GM12872 (cell line): ENCODE measurements around the gene FAM221B.

Source experiments
- TF ChIP-seq, protein P1 (sequence below): IDR thresholded peaks from 3 replicates; pipeline ENCODE4 v1.5.1; 2011; ENCODE audit warnings: low read depth, mild to moderate bottlenecking, low read length, moderate library complexity; ENCODE audit not compliant: insufficient read depth

Gene FAM221B

GRCh38 chr9:35836595-35836994 is 8.1 kb upstream of the FAM221B start:
- TF ChIP-seq, protein P1, sequence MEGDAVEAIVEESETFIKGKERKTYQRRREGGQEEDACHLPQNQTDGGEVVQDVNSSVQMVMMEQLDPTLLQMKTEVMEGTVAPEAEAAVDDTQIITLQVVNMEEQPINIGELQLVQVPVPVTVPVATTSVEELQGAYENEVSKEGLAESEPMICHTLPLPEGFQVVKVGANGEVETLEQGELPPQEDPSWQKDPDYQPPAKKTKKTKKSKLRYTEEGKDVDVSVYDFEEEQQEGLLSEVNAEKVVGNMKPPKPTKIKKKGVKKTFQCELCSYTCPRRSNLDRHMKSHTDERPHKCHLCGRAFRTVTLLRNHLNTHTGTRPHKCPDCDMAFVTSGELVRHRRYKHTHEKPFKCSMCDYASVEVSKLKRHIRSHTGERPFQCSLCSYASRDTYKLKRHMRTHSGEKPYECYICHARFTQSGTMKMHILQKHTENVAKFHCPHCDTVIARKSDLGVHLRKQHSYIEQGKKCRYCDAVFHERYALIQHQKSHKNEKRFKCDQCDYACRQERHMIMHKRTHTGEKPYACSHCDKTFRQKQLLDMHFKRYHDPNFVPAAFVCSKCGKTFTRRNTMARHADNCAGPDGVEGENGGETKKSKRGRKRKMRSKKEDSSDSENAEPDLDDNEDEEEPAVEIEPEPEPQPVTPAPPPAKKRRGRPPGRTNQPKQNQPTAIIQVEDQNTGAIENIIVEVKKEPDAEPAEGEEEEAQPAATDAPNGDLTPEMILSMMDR = no peak

DNA sequence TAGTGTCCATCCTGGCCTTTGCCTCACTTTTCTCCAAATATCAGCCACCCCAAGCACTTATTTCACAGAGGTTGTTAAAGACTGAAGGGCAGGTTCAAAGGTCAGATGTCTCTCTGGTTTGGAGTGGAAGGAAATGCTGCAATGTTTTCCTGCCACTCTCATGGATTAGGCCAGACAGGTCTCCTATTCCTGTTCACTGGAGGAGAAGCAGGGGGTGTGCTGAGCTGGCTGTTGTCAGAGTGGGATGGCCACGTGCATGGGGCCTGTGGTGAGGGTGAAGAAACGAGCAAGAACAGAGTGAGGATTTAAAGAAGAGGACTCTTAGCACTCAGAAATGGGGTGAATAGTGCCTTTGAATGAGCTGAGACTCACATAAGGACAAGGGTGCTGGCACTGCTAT is 7.2 kb upstream of the FAM221B start:
- TF ChIP-seq, protein P1 = no peak

- TF ChIP-seq, protein P1 = peak; percentile 48
Measured at GRCh38 chr9:35835216-35835632, 6.7 kb upstream of the FAM221B start.

DNA sequence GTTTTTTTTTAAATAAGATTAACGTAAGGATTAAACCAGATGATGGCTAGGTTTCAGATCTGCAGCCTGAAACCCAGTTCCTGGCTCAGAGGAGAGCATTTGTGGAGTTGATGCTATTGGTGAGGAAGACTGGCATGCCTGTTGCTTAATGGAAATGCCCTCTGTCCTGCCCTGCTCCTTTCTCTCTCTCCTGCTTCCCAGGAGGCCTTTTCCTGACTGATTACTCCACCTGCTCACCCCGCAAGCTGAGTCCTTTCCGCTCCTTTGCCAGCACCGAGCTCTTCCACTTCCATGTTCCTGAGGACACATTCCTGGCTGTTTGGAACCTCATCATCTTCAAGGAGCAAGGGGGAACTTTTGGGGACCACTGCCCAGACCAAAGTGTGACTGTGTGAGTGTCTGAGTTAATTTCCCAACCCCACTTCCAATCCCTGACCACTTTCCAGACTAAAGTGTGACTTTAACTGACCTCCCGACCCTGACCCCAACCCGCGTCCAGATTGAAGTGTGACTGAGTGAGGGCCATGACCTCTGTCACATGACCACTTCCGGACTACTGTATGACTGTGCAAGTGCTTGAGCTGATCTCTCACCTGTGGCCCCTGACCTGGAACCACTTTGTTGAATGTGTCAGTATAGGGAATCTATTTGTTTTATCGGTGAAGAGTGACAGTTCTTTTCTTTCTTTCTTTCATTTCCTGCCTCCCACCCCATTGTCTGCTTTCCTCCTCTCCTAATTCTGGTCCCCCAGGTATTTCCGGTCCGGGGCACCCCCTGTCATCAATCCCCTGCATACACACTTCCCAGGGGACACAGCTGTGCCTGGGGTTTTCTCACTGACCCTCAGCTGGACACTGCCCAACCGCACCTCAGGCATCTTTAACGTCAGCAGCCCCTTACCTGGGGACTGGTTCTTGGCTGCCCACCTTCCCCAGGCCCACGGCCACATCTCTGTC is 6.0 kb upstream of the FAM221B start:
- TF ChIP-seq, protein P1 = no peak

DNA sequence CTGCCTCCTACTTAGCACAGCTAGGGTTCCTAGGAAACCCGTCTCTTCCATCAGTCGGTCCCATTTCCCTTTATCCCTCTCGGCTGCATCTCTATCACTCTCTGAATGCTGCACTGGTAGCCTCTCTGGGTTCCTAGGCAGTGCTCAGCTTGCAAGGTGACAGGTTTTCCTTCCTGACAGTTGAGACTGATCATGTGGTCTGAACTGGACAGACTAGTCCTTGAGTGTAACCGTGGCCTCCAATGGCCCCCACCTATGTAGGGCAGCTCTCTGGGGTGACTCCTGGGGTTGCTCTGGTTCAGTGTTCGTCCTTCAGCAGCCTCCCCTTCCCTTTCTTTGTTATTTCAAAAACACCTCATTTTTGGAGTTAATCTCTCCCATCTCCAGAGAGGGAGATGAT is 4.3 kb upstream of the FAM221B start:
- TF ChIP-seq, protein P1 = no peak

- TF ChIP-seq, protein P1 = no peak
Measured at GRCh38 chr9:35831040-35831439, 2.5 kb upstream of the FAM221B start.

GRCh38 chr9:35829764-35830096 is 1.2 kb upstream of the FAM221B start:
- TF ChIP-seq, protein P1 = no peak
